ENCODE results near the gene MAPKAP1. TPM values are rescaled to one million over a fixed set of nuclear protein-coding genes. Genes with fewer than 3 reads are reported as not detected.

The MAPKAP1 gene
- polyA plus RNA-seq, 1 donor (not counting 4 experiments of a cell fraction or from before 2014, with no cell fraction given): 129 TPM

GRCh38 chr9:125609744-125610143 is 97.3 kb downstream of the MAPKAP1 start:
- peaks cover 4% of the 10 kb centered on the region for H4K20me1 ChIP-seq (ENCODE audit: control insufficient read depth, extremely low read depth, insufficient read depth, low read length)
- H3K4me1 ChIP-seq (ENCODE audit: control insufficient read depth, extremely low read depth, insufficient read depth, low read length): no peaks in the 10 kb centered on the region
- H3K4me2 ChIP-seq (ENCODE audit: control insufficient read depth, extremely low read depth, insufficient read depth, low read depth, low read length): no peak overlapping the region
- H3K9me1 ChIP-seq (ENCODE audit: control insufficient read depth, extremely low read depth, insufficient read depth, low read length): no peaks in the 10 kb centered on the region
- dilution Hi-C loops (cut with MboI; ENCODE audit: extremely low pct_ligation_motif_present, low sequenced_read_pairs): no loop called here
- H3K9ac ChIP-seq (ENCODE audit: control insufficient read depth, extremely low read depth, insufficient read depth, low read length): no peak overlapping the region
- FAIRE-seq (no peak), DNase-seq (ENCODE audit: low read depth, low spot score) (no peak)
- H3K27ac ChIP-seq (ENCODE audit: control insufficient read depth, insufficient read depth, low read length): no peak overlapping the region
- no peak overlapping the region for H3K4me3 ChIP-seq (ENCODE audit: control insufficient read depth in 2 of 3, extremely low read depth in 1 of 3, insufficient read depth in 2 of 3, low read depth in 1 of 3, low read length in 3 of 3)
- H3K9me3 ChIP-seq (ENCODE audit: control insufficient read depth, low read depth, low read length): no peaks in the 10 kb centered on the region
- H3K79me2 ChIP-seq (ENCODE audit: control insufficient read depth, insufficient read depth, low read length): peaks cover 59% of the 10 kb centered on the region
- H3K27me3 ChIP-seq (ENCODE audit: control insufficient read depth, extremely low read depth, insufficient read depth, low read length): no peaks in the 10 kb centered on the region
- no peaks in the 10 kb centered on the region for H3K36me3 ChIP-seq (ENCODE audit: control insufficient read depth in 2 of 2, extremely low read depth in 1 of 2, insufficient read depth in 2 of 2, low read length in 2 of 2)
- H2AFZ ChIP-seq (ENCODE audit: control insufficient read depth, low read length): no peak overlapping the region
- TF ChIP-seq EZH2 (IDR thresholded peaks at IDR 0.05; ENCODE audit: low read length) (no peak), CTCF (optimal IDR thresholded peaks at IDR 0.05 in 1 of 3, IDR thresholded peaks at IDR 0.05 in 1 of 3, conservative IDR thresholded peaks at IDR 0.05 in 1 of 3; ENCODE audit: extremely low read depth in 1 of 3, insufficient read depth in 2 of 3, low read length in 3 of 3) (no peak)

- H3K9me1 ChIP-seq (ENCODE audit: control insufficient read depth, extremely low read depth, insufficient read depth, low read length): no peaks in the 10 kb centered on the region
- peaks cover 63% of the 10 kb centered on the region for H3K79me2 ChIP-seq (ENCODE audit: control insufficient read depth, insufficient read depth, low read length)
- dilution Hi-C loops (cut with MboI; ENCODE audit: extremely low pct_ligation_motif_present, low sequenced_read_pairs): no loop called here
- no peak overlapping the region for H3K4me3 ChIP-seq (ENCODE audit: control insufficient read depth in 2 of 3, extremely low read depth in 1 of 3, insufficient read depth in 2 of 3, low read depth in 1 of 3, low read length in 3 of 3)
- no peaks in the 10 kb centered on the region for H3K4me1 ChIP-seq (ENCODE audit: control insufficient read depth, extremely low read depth, insufficient read depth, low read length)
- no peak overlapping the region for H2AFZ ChIP-seq (ENCODE audit: control insufficient read depth, low read length)
- H3K27me3 ChIP-seq (ENCODE audit: control insufficient read depth, extremely low read depth, insufficient read depth, low read length): no peaks in the 10 kb centered on the region
- H3K9me3 ChIP-seq (ENCODE audit: control insufficient read depth, low read depth, low read length): no peaks in the 10 kb centered on the region
- H4K20me1 ChIP-seq (ENCODE audit: control insufficient read depth, extremely low read depth, insufficient read depth, low read length): peaks cover 4% of the 10 kb centered on the region
- no peak for FAIRE-seq
- TF ChIP-seq CTCF (optimal IDR thresholded peaks at IDR 0.05 in 1 of 3, IDR thresholded peaks at IDR 0.05 in 1 of 3, conservative IDR thresholded peaks at IDR 0.05 in 1 of 3; ENCODE audit: extremely low read depth in 1 of 3, insufficient read depth in 2 of 3, low read length in 3 of 3) (no peak), EZH2 (IDR thresholded peaks at IDR 0.05; ENCODE audit: low read length) (no peak)
- H3K4me2 ChIP-seq (ENCODE audit: control insufficient read depth, extremely low read depth, insufficient read depth, low read depth, low read length): no peak overlapping the region
- H3K27ac ChIP-seq (ENCODE audit: control insufficient read depth, insufficient read depth, low read length): no peak overlapping the region
- no peaks in the 10 kb centered on the region for H3K36me3 ChIP-seq (ENCODE audit: control insufficient read depth in 2 of 2, extremely low read depth in 1 of 2, insufficient read depth in 2 of 2, low read length in 2 of 2)
- no peak overlapping the region for H3K9ac ChIP-seq (ENCODE audit: control insufficient read depth, extremely low read depth, insufficient read depth, low read length)
- DNase-seq (ENCODE audit: low read depth, low spot score): no peak
Measured at GRCh38 chr9:125608489-125609224, 98.4 kb downstream of the MAPKAP1 start.

All from keratinocyte (primary cell).